Skeletal muscle tissue (tissue), 4 donors: ENCODE measurements around the gene MTCP1. TPM values are rescaled to one million over a fixed set of nuclear protein-coding genes. Genes with fewer than 3 reads are reported as not detected.

Experiments
- H3K27ac ChIP-seq: one replicate; pipeline ENCODE4 v1.7.0; 2013; ENCODE audit warnings: mild to moderate bottlenecking, low read depth, low read length, inconsistent platforms
- H3K27me3 ChIP-seq, 3 donors: one replicate each; pipeline ENCODE4 v1.7.0; 2013; ENCODE audit warnings: low read length in 3 of 3; ENCODE audit not compliant: control insufficient read depth in 3 of 3, insufficient read depth in 3 of 3
- H3K36me3 ChIP-seq, 3 donors: one replicate each; pipeline ENCODE4 v1.7.0; 2013; ENCODE audit warnings: low read length in 3 of 3; ENCODE audit not compliant: control insufficient read depth in 3 of 3, insufficient read depth in 3 of 3
- H3K4me1 ChIP-seq, 3 donors: one replicate each; pipeline ENCODE4 v1.7.0; 2013; ENCODE audit warnings: low read length in 3 of 3, mild to moderate bottlenecking in 3 of 3; ENCODE audit not compliant: control insufficient read depth in 3 of 3, insufficient read depth in 3 of 3
- H3K4me3 ChIP-seq, 3 donors: one replicate each; pipeline ENCODE4 v1.7.0; 2013; ENCODE audit warnings: low read length in 3 of 3
- H3K9ac ChIP-seq, 3 donors: one replicate each; pipeline ENCODE4 v1.7.0; 2013; ENCODE audit warnings: low read length in 3 of 3, mild to moderate bottlenecking in 3 of 3, moderate library complexity in 2 of 3, low read depth in 1 of 3
- H3K9me3 ChIP-seq, 3 donors: one replicate each; pipeline ENCODE4 v1.7.0; 2013; ENCODE audit warnings: low read length in 3 of 3; ENCODE audit not compliant: control insufficient read depth in 3 of 3
- total RNA-seq: library from RNA; depleted of rRNA; stranded (reverse); fragments of >200 nt; gene quantifications from one replicate; pipeline ENCODE4 v1.2.3, GENCODE V29; 2014
- donor health status: Osteomylitis.

Gene MTCP1
- total RNA-seq, 1 donor from 2014 or later, result 20.9 TPM

GRCh38 chrX:155071694-155072280 is 851 bp upstream of the MTCP1 start:
- Histone ChIP-seq H3K36me3 (peaks cover 0 to 14% (median 7%) of the 10 kb centered on the region in 3 donors), H3K27ac (peak overlapping the region; percentile 61), H3K4me1 (peaks cover 0 to 5% (median 2%) of the 10 kb centered on the region in 3 donors), H3K9me3 (no peaks in the 10 kb centered on the region), H3K27me3 (no peaks in the 10 kb centered on the region), H3K9ac (peak overlapping the region; percentile 68 to 85 (median 79)), H3K4me3 (peak overlapping the region; percentile 77 to 79 (median 78))

GRCh38 chrX:155070663-155070974 is 317 bp downstream of the MTCP1 start:
- Histone ChIP-seq H3K4me3 (peak overlapping the region; percentile 56 to 78 (median 72)), H3K27me3 (no peaks in the 10 kb centered on the region), H3K9ac (peak overlapping the region; percentile 71 to 83 (median 76)), H3K27ac (peak overlapping the region; percentile 78), H3K9me3 (no peaks in the 10 kb centered on the region), H3K36me3 (peaks cover 0 to 7% (median 6%) of the 10 kb centered on the region in 3 donors), H3K4me1 (peaks cover 0 to 5% (median 2%) of the 10 kb centered on the region in 3 donors)

GRCh38 chrX:155070038-155070437 is 898 bp downstream of the MTCP1 start:
- Histone ChIP-seq H3K36me3 (peaks cover 0 to 3% (median 0%) of the 10 kb centered on the region in 3 donors), H3K4me1 (peaks cover 0 to 5% (median 2%) of the 10 kb centered on the region in 3 donors), H3K9ac (peak overlapping the region; percentile 71 to 83 (median 76)), H3K9me3 (no peaks in the 10 kb centered on the region), H3K27ac (no peak overlapping the region), H3K27me3 (no peaks in the 10 kb centered on the region), H3K4me3 (peak overlapping the region; percentile 56 to 78 (median 72))

GRCh38 chrX:155069414-155069813 is 1.5 kb downstream of the MTCP1 start:
- Histone ChIP-seq H3K4me3 (peak overlapping the region in 2 of 3 donors; percentile 56 to 78), H3K9me3 (no peaks in the 10 kb centered on the region), H3K4me1 (peaks cover 0 to 5% (median 2%) of the 10 kb centered on the region in 3 donors), H3K27ac (no peak overlapping the region), H3K36me3 (peaks cover 0 to 3% (median 0%) of the 10 kb centered on the region in 3 donors), H3K27me3 (no peaks in the 10 kb centered on the region), H3K9ac (no peak overlapping the region)

GRCh38 chrX:155068165-155068564 is 2.8 kb downstream of the MTCP1 start:
- Histone ChIP-seq H3K9ac (no peak overlapping the region), H3K4me1 (peaks cover 0 to 5% (median 2%) of the 10 kb centered on the region in 3 donors), H3K27me3 (no peaks in the 10 kb centered on the region), H3K27ac (no peak overlapping the region), H3K36me3 (no peaks in the 10 kb centered on the region), H3K9me3 (no peaks in the 10 kb centered on the region), H3K4me3 (no peak overlapping the region)

GRCh38 chrX:155065035-155065734 is 5.8 kb downstream of the MTCP1 start:
- no peak overlapping the region for H3K4me3 ChIP-seq
- H3K9ac ChIP-seq, result no peak overlapping the region
- H3K9me3 ChIP-seq, result no peaks in the 10 kb centered on the region
- no peaks in the 10 kb centered on the region for H3K36me3 ChIP-seq
- H3K4me1 ChIP-seq, result peaks cover 0 to 4% (median 2%) of the 10 kb centered on the region in 3 donors
- H3K27me3 ChIP-seq, result no peaks in the 10 kb centered on the region
- no peak overlapping the region for H3K27ac ChIP-seq

DNA sequence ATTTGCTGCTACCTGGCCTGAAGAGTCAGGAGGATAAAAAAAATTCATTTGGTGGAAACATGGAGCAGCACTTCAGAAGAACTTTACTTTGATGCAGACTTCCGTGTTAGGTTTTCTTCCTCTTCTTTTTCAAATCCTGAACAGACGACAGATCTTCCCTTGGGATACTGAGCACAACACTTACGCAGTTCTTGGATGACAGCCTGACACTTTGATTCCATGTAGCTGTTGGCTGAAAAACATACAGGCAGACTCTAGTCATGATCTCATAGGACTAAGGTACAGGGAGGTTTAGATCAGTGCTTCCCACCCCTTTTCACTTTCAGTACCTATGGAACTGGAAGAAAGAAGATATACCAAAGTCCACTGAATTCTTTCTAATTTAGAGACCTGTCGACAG is 9.2 kb downstream of the MTCP1 start:
- Histone ChIP-seq H3K36me3 (peaks cover 0 to 2% (median 0%) of the 10 kb centered on the region in 3 donors), H3K9me3 (peaks cover 0 to 2% (median 0%) of the 10 kb centered on the region in 3 donors), H3K4me1 (peaks cover 4 to 10% (median 9%) of the 10 kb centered on the region in 3 donors), H3K27ac (no peak overlapping the region), H3K9ac (no peak overlapping the region), H3K4me3 (no peak overlapping the region), H3K27me3 (no peaks in the 10 kb centered on the region)

GRCh38 chrX:155056877-155057792 is 13.8 kb downstream of the MTCP1 start:
- Histone ChIP-seq H3K9ac (peak overlapping the region in 2 of 3 donors; percentile 35 to 40), H3K4me3 (peak overlapping the region in 2 of 3 donors; percentile 29 to 54), H3K27ac (peak overlapping the region; percentile 26), H3K4me1 (peaks cover 4 to 13% (median 9%) of the 10 kb centered on the region in 3 donors), H3K27me3 (no peaks in the 10 kb centered on the region), H3K9me3 (peaks cover 0 to 2% (median 0%) of the 10 kb centered on the region in 3 donors), H3K36me3 (peaks cover 2 to 13% (median 7%) of the 10 kb centered on the region in 3 donors)

- peaks cover 6 to 19% (median 13%) of the 10 kb centered on the region in 3 donors for H3K36me3 ChIP-seq
- peaks cover 4 to 13% (median 9%) of the 10 kb centered on the region in 3 donors for H3K4me1 ChIP-seq
- peaks cover 0 to 2% (median 0%) of the 10 kb centered on the region in 3 donors for H3K9me3 ChIP-seq
- H3K4me3 ChIP-seq, result no peak overlapping the region
- peak overlapping the region in 1 of 3 donors; percentile 40 for H3K9ac ChIP-seq
- H3K27ac ChIP-seq, result no peak overlapping the region
- H3K27me3 ChIP-seq, result no peaks in the 10 kb centered on the region
These were observed 14.5 kb downstream of the MTCP1 start for GRCh38 chrX:155056471-155056870.
